Endothelial cell of umbilical vein (primary cell): Measurements from ENCODE around the gene PEMT. TPM values are rescaled to one million over a fixed set of nuclear protein-coding genes. Genes with fewer than 3 reads are reported as not detected.

Source experiments
- BruUV-seq: library from RNA; stranded (reverse); fragments of 400-500 nt; replicated peaks from 2 replicates; lab custom pipeline; 2021; lab: Mats Ljungman, UMichigan
- CTCF ChIA-PET: fragments of 300-600, 350-600 bp; sonication (Branson Sonifier 250); formaldehyde crosslinking; loops from one replicate; lab custom pipeline; 2021; ENCODE audit warnings: antibody characterized with exemption, inconsistent platforms; lab: Charles Lee
- POLR2A ChIA-PET: fragments of 300-600, 350-600 bp; sonication (Branson Sonifier 250); formaldehyde crosslinking; loops from one replicate; lab custom pipeline; 2021; ENCODE audit warnings: antibody characterized with exemption, inconsistent platforms; lab: Charles Lee
- DNase-seq: peaks from one replicate; pipeline ENCODE4 v3.0.0-alpha.2; 2011; ENCODE audit warnings: low read depth, low spot score
- FAIRE-seq: peaks from 2 replicates; lab custom pipeline; 2011; peaks lifted over from hg19 to GRCh38; lab: Jason Lieb, UNC
- H2AFZ ChIP-seq: 2 replicates; pipeline ENCODE4 v1.6.0; 2012; ENCODE audit warnings: low read depth, low read length, control low read depth, inconsistent platforms
- H3K27ac ChIP-seq: 2 replicates; pipeline ENCODE4 v1.5.1; 2011; ENCODE audit warnings: low read depth, mild to moderate bottlenecking, control low read depth, low read length, moderate library complexity; ENCODE audit not compliant: insufficient read depth
- H3K27me3 ChIP-seq, 2 experiments: 2 replicates each; pipeline versions ENCODE4 v1.6.0 to v1.6.1; 2011; ENCODE audit warnings: low read length in 2 of 2, mixed read lengths in 1 of 2; ENCODE audit not compliant: control insufficient read depth in 2 of 2, insufficient read depth in 2 of 2
- H3K36me3 ChIP-seq, 2 experiments: 2 replicates in 1 of 2; 3 replicates in 1 of 2; pipeline ENCODE4 v1.5.1; 2011; ENCODE audit warnings: low read length in 2 of 2, mild to moderate bottlenecking in 1 of 2, moderate library complexity in 1 of 2; ENCODE audit not compliant: control insufficient read depth in 2 of 2, insufficient read depth in 2 of 2; ENCODE audit errors: extremely low read depth in 1 of 2
- H3K4me1 ChIP-seq: 3 replicates; pipeline ENCODE4 v1.5.1; 2011; ENCODE audit warnings: mild to moderate bottlenecking, low read length; ENCODE audit not compliant: control insufficient read depth, insufficient read depth; ENCODE audit errors: extremely low read depth
- H3K4me2 ChIP-seq: 2 replicates; pipeline ENCODE4 v1.6.1; 2011; ENCODE audit warnings: low read length, control low read depth, mixed read lengths; ENCODE audit not compliant: insufficient read depth
- H3K4me3 ChIP-seq, 3 experiments: fragments of 200-600 bp in 1 of 3; sonication (generic), shearing (Covaris generic) in 1 of 3; replicated peaks in 1 of 3; 2 replicates each; pipeline ENCODE4 v1.5.1; 2011 to 2016; ENCODE audit warnings: control low read depth in 3 of 3, low read length in 3 of 3, mild to moderate bottlenecking in 2 of 3, inconsistent platforms in 1 of 3, low read depth in 1 of 3, moderate library complexity in 1 of 3; ENCODE audit not compliant: insufficient read depth in 1 of 3
- H3K79me2 ChIP-seq: 2 replicates; pipeline ENCODE4 v1.6.0; 2012; ENCODE audit warnings: low read length, inconsistent platforms; ENCODE audit not compliant: control insufficient read depth, insufficient read depth
- H3K9ac ChIP-seq: replicated peaks from 2 replicates; pipeline ENCODE3; 2011; ENCODE audit warnings: low read length, control low read depth; ENCODE audit not compliant: insufficient read depth; ENCODE audit errors: extremely low read depth
- H3K9me1 ChIP-seq: replicated peaks from 3 replicates; pipeline ENCODE4 v1.6.0; 2011; ENCODE audit warnings: mild to moderate bottlenecking, low read length; ENCODE audit not compliant: control insufficient read depth, insufficient read depth; ENCODE audit errors: extremely low read depth
- H3K9me3 ChIP-seq: replicated peaks from 2 replicates; pipeline ENCODE4 v1.5.1; 2012; ENCODE audit warnings: low read length, inconsistent platforms; ENCODE audit not compliant: control insufficient read depth, insufficient read depth
- H4K20me1 ChIP-seq: replicated peaks from 2 replicates; pipeline ENCODE3; 2011; ENCODE audit warnings: mild to moderate bottlenecking, low read length; ENCODE audit not compliant: control insufficient read depth, insufficient read depth; ENCODE audit errors: extremely low read depth
- CTCF ChIP-seq, 2 donors: IDR thresholded peaks; 1 replicate in 1 of 2; 2 replicates in 1 of 2; pipeline ENCODE4 v1.5.1; 2011; ENCODE audit warnings: low read length in 2 of 2, mild to moderate bottlenecking in 2 of 2, moderate library complexity in 2 of 2, control low read depth in 1 of 2, inconsistent platforms in 1 of 2, low read depth in 1 of 2; ENCODE audit not compliant: insufficient read depth in 1 of 2; ENCODE audit errors: extremely low read depth in 1 of 2
- EZH2 ChIP-seq: IDR thresholded peaks from 2 replicates; pipeline ENCODE4 v1.6.1; 2012; ENCODE audit warnings: borderline replicate concordance, low read depth, mild to moderate bottlenecking, moderate library complexity, low read length, inconsistent platforms; ENCODE audit not compliant: severe bottlenecking
- FOS ChIP-seq: IDR thresholded peaks from 2 replicates; pipeline ENCODE4 v1.6.1; 2011; ENCODE audit warnings: mild to moderate bottlenecking, low read length, moderate library complexity, borderline replicate concordance; ENCODE audit not compliant: insufficient read depth
- GATA2 ChIP-seq: IDR thresholded peaks from 2 replicates; pipeline ENCODE4 v1.7.0; 2011; ENCODE audit warnings: low read depth, mild to moderate bottlenecking, moderate library complexity, mixed read lengths, low read length; ENCODE audit not compliant: insufficient read length, insufficient read depth
- JUN ChIP-seq: IDR thresholded peaks from 2 replicates; pipeline ENCODE4 v1.6.1; 2011; ENCODE audit warnings: borderline replicate concordance, low read depth; ENCODE audit not compliant: insufficient read length, insufficient read depth
- MAX ChIP-seq: IDR thresholded peaks from 2 replicates; pipeline ENCODE4 v1.6.1; 2011; ENCODE audit not compliant: insufficient read depth, insufficient read length
- MYC ChIP-seq: IDR thresholded peaks from one replicate; pipeline ENCODE4 v1.6.1; 2011; ENCODE audit warnings: mild to moderate bottlenecking, low read depth, low read length
- POLR2A ChIP-seq: IDR thresholded peaks from 2 replicates; pipeline ENCODE4 v1.6.1; 2012; ENCODE audit warnings: low read depth, mild to moderate bottlenecking, control low read depth, low read length
- POLR2AphosphoS5 ChIP-seq: IDR thresholded peaks from 2 replicates; pipeline ENCODE4 v1.6.1; 2012; ENCODE audit warnings: low read depth, mild to moderate bottlenecking, control low read depth, low read length, moderate library complexity; ENCODE audit not compliant: insufficient read depth
- dilution Hi-C: fragments of 300-500 bp; cut with MboI; formaldehyde crosslinking; loops from one replicate; pipeline ENCODE4 v1.15.0; 2019; ENCODE audit warnings: low sequenced_read_pairs; ENCODE audit not compliant: extremely low pct_ligation_motif_present
- intact Hi-C: fragments of 100-400 bp; cut with micrococcal nuclease; formaldehyde crosslinking; loops from one replicate; pipeline ENCODE4 v1.10.0; 2022
- polyA plus RNA-seq, 4 experiments: library from polyadenylated mRNA; depleted of rRNA in 3 of 4; stranded (reverse) in 3 of 4; unstranded in 1 of 4; fragments of >200 nt; gene quantifications; 2 replicates each; pipeline versions ENCODE4 v1.2.1 to v1.2.3, GENCODE V29; 2011 to 2012; ENCODE audit warnings: missing spikeins in 1 of 4
- total RNA-seq: library from RNA; stranded (reverse); gene quantifications from 2 replicates; pipeline ENCODE4 v1.2.3, GENCODE V29; 2021

Gene PEMT
- total and polyA plus RNA-seq, 2 donors (not counting 3 experiments of a cell fraction or from before 2014, with no cell fraction given) = 35.1 to 58.4 TPM

GRCh38 chr17:17503566-17504130 is 87.9 kb downstream of the PEMT start:
- no TSS peak for BruUV-seq
- intact Hi-C loops (no loop called here), dilution Hi-C loops (no loop called here)
- FAIRE-seq = no peak
- H2AFZ ChIP-seq = no peak overlapping the region
- no peak overlapping the region for H3K4me2 ChIP-seq
- no peaks in the 10 kb centered on the region for H3K9me3 ChIP-seq
- no peaks in the 10 kb centered on the region for H3K9me1 ChIP-seq
- DNase-seq = no peak
- TF ChIP-seq POLR2AphosphoS5 (no peak), MAX (no peak), FOS (no peak), JUN (no peak)
- CTCF ChIA-PET = interaction anchor here (1.3 kb wide), 1 partner anchor 147 kb away, joined by 3 read pairs; no protein-coding TSS in a partner anchor
- no peak overlapping the region for H3K27ac ChIP-seq
- H3K4me1 ChIP-seq = no peaks in the 10 kb centered on the region
- no peaks in the 10 kb centered on the region for H3K36me3 ChIP-seq
- no peaks in the 10 kb centered on the region for H3K27me3 ChIP-seq
- POLR2A ChIA-PET = interaction anchor here (1.4 kb wide), 1 partner anchor 7 kb away, joined by 3 read pairs; the partner anchor contains the start of gene RASD1
- no peaks in the 10 kb centered on the region for H4K20me1 ChIP-seq
- H3K9ac ChIP-seq = no peak overlapping the region
- H3K79me2 ChIP-seq = no peaks in the 10 kb centered on the region
- no peak overlapping the region for H3K4me3 ChIP-seq

GRCh38 chr17:17502741-17503565 is 88.6 kb downstream of the PEMT start:
- Histone ChIP-seq H3K9me3 (no peaks in the 10 kb centered on the region), H3K9ac (no peak overlapping the region), H4K20me1 (no peaks in the 10 kb centered on the region), H3K4me2 (no peak overlapping the region), H3K4me1 (no peaks in the 10 kb centered on the region), H3K79me2 (no peaks in the 10 kb centered on the region), H3K27ac (no peak overlapping the region), H3K27me3 (no peaks in the 10 kb centered on the region), H3K9me1 (no peaks in the 10 kb centered on the region), H3K36me3 (no peaks in the 10 kb centered on the region), H2AFZ (no peak overlapping the region), H3K4me3 (no peak overlapping the region)
- DNase-seq (no peak), FAIRE-seq (no peak)
- no peak for TF ChIP-seq FOS
- TF ChIP-seq POLR2A = no peak
- no peak for TF ChIP-seq JUN
- TF ChIP-seq CTCF (IDR thresholded peaks at IDR 0.05; ENCODE audit: extremely low read depth in 1 of 2, insufficient read depth in 1 of 2, low read depth in 1 of 2, low read length in 2 of 2) = no peak
- TF ChIP-seq GATA2 = no peak
- TF ChIP-seq MYC = no peak
- no peak for TF ChIP-seq EZH2
- no peak for TF ChIP-seq POLR2AphosphoS5
- ChIA-PET CTCF (interaction anchor here (1.0 to 1.3 kb wide), 2 partner anchors 139 to 146 kb away, joined by 3 read pairs; no protein-coding TSS in a partner anchor), POLR2A (no interaction called here)
- dilution Hi-C loops = no loop called here
- no TSS peak for BruUV-seq
- intact Hi-C loops = no loop called here
